Liver (tissue), 9 donors: ENCODE measurements around the gene DCDC2B. TPM values are rescaled to one million over a fixed set of nuclear protein-coding genes. Genes with fewer than 3 reads are reported as not detected.

ENCODE experiments used
- DNase-seq: peaks from one replicate; pipeline ENCODE4 v3.0.0-alpha.2; 2017; ENCODE audit warnings: low spot score
- H3K27ac ChIP-seq, 2 donors: one replicate each; pipeline ENCODE4 v1.7.0; 2013; ENCODE audit warnings: inconsistent platforms in 2 of 2, low read length in 2 of 2, control low read depth in 1 of 2, low read depth in 1 of 2, mild to moderate bottlenecking in 1 of 2
- H3K27me3 ChIP-seq, 4 donors: one replicate each; pipeline versions ENCODE4 v1.6.1 to v1.7.0; 2013; ENCODE audit warnings: low read length in 3 of 4, inconsistent platforms in 1 of 4, mild to moderate bottlenecking in 1 of 4, moderate library complexity in 1 of 4; ENCODE audit not compliant: control insufficient read depth in 4 of 4, insufficient read depth in 4 of 4
- H3K36me3 ChIP-seq, 4 donors: one replicate each; pipeline versions ENCODE4 v1.6.1 to v1.7.0; 2013; ENCODE audit warnings: low read length in 3 of 4, mild to moderate bottlenecking in 3 of 4, low read depth in 1 of 4, moderate library complexity in 1 of 4; ENCODE audit not compliant: control insufficient read depth in 4 of 4, insufficient read depth in 3 of 4
- H3K4me1 ChIP-seq, 4 donors: one replicate each; pipeline versions ENCODE4 v1.6.1 to v1.7.0; 2013; ENCODE audit warnings: low read length in 3 of 4, mild to moderate bottlenecking in 3 of 4, moderate library complexity in 1 of 4; ENCODE audit not compliant: control insufficient read depth in 4 of 4, insufficient read depth in 4 of 4
- H3K4me3 ChIP-seq, 3 donors: one replicate each; pipeline versions ENCODE4 v1.6.1 to v1.7.0; 2013; ENCODE audit warnings: low read length in 3 of 3, control low read depth in 1 of 3, low read depth in 1 of 3, mild to moderate bottlenecking in 1 of 3
- H3K9ac ChIP-seq, 2 donors: one replicate each; pipeline ENCODE4 v1.7.0; 2013; ENCODE audit warnings: low read length in 2 of 2, mild to moderate bottlenecking in 2 of 2, moderate library complexity in 2 of 2, control low read depth in 1 of 2, low read depth in 1 of 2
- H3K9me3 ChIP-seq, 4 donors: one replicate each; pipeline versions ENCODE4 v1.6.1 to v1.7.0; 2013; ENCODE audit warnings: low read length in 3 of 4; ENCODE audit not compliant: control insufficient read depth in 4 of 4
- ATF3 ChIP-seq: IDR thresholded peaks from 2 replicates; pipeline ENCODE4 v1.6.1; 2016; ENCODE audit warnings: antibody characterized with exemption
- EGR1 ChIP-seq, 2 donors: IDR thresholded peaks; 2 replicates each; pipeline ENCODE4 v1.6.1; 2016 to 2018; ENCODE audit warnings: antibody characterized with exemption in 2 of 2, low read depth in 2 of 2
- FOXA1 ChIP-seq: IDR thresholded peaks from 2 replicates; pipeline ENCODE4 v1.6.1; 2016; ENCODE audit warnings: antibody characterized with exemption
- FOXA2 ChIP-seq: IDR thresholded peaks from 2 replicates; pipeline ENCODE4 v1.6.1; 2016; ENCODE audit warnings: antibody characterized with exemption
- GABPA ChIP-seq, 2 donors: IDR thresholded peaks in 1 of 2; conservative IDR thresholded peaks in 1 of 2; 2 replicates each; pipeline ENCODE4 v1.6.1; 2016; ENCODE audit warnings: antibody characterized with exemption in 2 of 2, mild to moderate bottlenecking in 1 of 2, moderate library complexity in 1 of 2
- HNF4A ChIP-seq, 2 donors: conservative IDR thresholded peaks; 2 replicates each; pipeline ENCODE4 v1.6.1; 2016; ENCODE audit warnings: antibody characterized with exemption in 2 of 2, mild to moderate bottlenecking in 2 of 2
- HNF4G ChIP-seq: IDR thresholded peaks from 2 replicates; pipeline ENCODE4 v1.6.1; 2016; ENCODE audit warnings: antibody characterized with exemption
- JUND ChIP-seq, 2 donors: IDR thresholded peaks; 2 replicates each; pipeline ENCODE4 v1.6.1; 2016; ENCODE audit warnings: antibody characterized with exemption in 2 of 2
- MAX ChIP-seq: IDR thresholded peaks from 2 replicates; pipeline ENCODE4 v1.6.1; 2016; ENCODE audit warnings: antibody characterized with exemption
- NR2F2 ChIP-seq: IDR thresholded peaks from 2 replicates; pipeline ENCODE4 v1.6.1; 2016; ENCODE audit warnings: antibody characterized with exemption
- RAD21 ChIP-seq, 2 donors: IDR thresholded peaks; 2 replicates each; pipeline ENCODE4 v1.6.1; 2016; ENCODE audit warnings: antibody characterized with exemption in 2 of 2, mild to moderate bottlenecking in 2 of 2
- RXRA ChIP-seq, 2 donors: IDR thresholded peaks; 2 replicates each; pipeline ENCODE4 v1.6.1; 2017 to 2018; ENCODE audit warnings: antibody characterized with exemption in 2 of 2, mild to moderate bottlenecking in 1 of 2
- SP1 ChIP-seq: IDR thresholded peaks from 2 replicates; pipeline ENCODE4 v1.6.1; 2018; ENCODE audit warnings: antibody characterized with exemption, mild to moderate bottlenecking
- TAF1 ChIP-seq: conservative IDR thresholded peaks from 2 replicates; pipeline ENCODE4 v1.6.1; 2016; ENCODE audit warnings: antibody characterized with exemption, mild to moderate bottlenecking
- YY1 ChIP-seq: IDR thresholded peaks from 2 replicates; pipeline ENCODE4 v1.6.1; 2016; ENCODE audit warnings: antibody characterized with exemption, mild to moderate bottlenecking
- ZBTB33 ChIP-seq: IDR thresholded peaks from 2 replicates; pipeline ENCODE4 v1.6.1; 2016; ENCODE audit warnings: antibody characterized with exemption
- WGBS: extraction: QIAGEN DNeasy Blood & Tissue Kit; methylation state at CpG from one replicate; pipeline ENCODE4 v1.1.7; 2013; 5-methylcytosine and 5-hydroxymethylcytosine counted together
- polyA plus RNA-seq, 2 donors: library from polyadenylated mRNA; stranded (reverse) in 1 of 2; unstranded in 1 of 2; fragments of 200-250 nt in 1 of 2; fragments of >200 nt in 1 of 2; fragmentation: Nextera tagmentation in 1 of 2; extraction: Ambion mirVana in 1 of 2; gene quantifications; one replicate each; pipeline versions ENCODE4 v1.2.1 to v1.2.3, GENCODE V29; 2013 to 2015
- total RNA-seq, 2 donors: library from RNA; depleted of rRNA; stranded (reverse); fragments of >200 nt; gene quantifications; one replicate each; pipeline ENCODE4 v1.2.3, GENCODE V29; 2014
- TF ChIP-seq, protein P1 (sequence below): fragments of 150-350 bp; IDR thresholded peaks from 2 replicates; pipeline ENCODE4 v1.5.1; 2017; ENCODE audit warnings: improper control_type of control experiment, low read depth, low read length; ENCODE audit not compliant: missing input control
- TF ChIP-seq, protein P2 (sequence below): IDR thresholded peaks from 2 replicates; pipeline ENCODE4 v1.6.1; 2016; ENCODE audit warnings: antibody characterized with exemption, mild to moderate bottlenecking
- donor health status: healthy.
- donor health status: healthy.
- donor health status: healthy.
- donor health status: healthy.
- donor health status: healthy.

DCDC2B gene
- total and polyA plus RNA-seq, 4 donors, result 0.08 TPM; not detected in 3

- no peak for TF ChIP-seq FOXA1
- TF ChIP-seq RXRA (IDR thresholded peaks at IDR 0.05), result no peak
- no peak for TF ChIP-seq ATF3
- no peak for TF ChIP-seq GABPA (IDR thresholded peaks at IDR 0.05 in 1 of 2, conservative IDR thresholded peaks at IDR 0.05 in 1 of 2)
- no peak for TF ChIP-seq SP1
- TF ChIP-seq RAD21 (IDR thresholded peaks at IDR 0.05), result no peak
- TF ChIP-seq HNF4A (conservative IDR thresholded peaks at IDR 0.05), result no peak
- TF ChIP-seq MAX, result no peak
- no peak for TF ChIP-seq TAF1
- Histone ChIP-seq H3K9ac (no peak overlapping the region), H3K4me3 (no peak overlapping the region), H3K9me3 (no peaks in the 10 kb centered on the region), H3K4me1 (peaks cover 0 to 34% (median 20%) of the 10 kb centered on the region in 4 donors), H3K27me3 (no peaks in the 10 kb centered on the region), H3K27ac (no peak overlapping the region), H3K36me3 (peaks cover 18 to 53% (median 41%) of the 10 kb centered on the region in 4 donors)
- DNase-seq, result no peak
- 94% methylated on average over 1 of the region's 1 CpG for WGBS
Measured at GRCh38 chr1:32197074-32197473, 11.8 kb upstream of the DCDC2B start.

DNA sequence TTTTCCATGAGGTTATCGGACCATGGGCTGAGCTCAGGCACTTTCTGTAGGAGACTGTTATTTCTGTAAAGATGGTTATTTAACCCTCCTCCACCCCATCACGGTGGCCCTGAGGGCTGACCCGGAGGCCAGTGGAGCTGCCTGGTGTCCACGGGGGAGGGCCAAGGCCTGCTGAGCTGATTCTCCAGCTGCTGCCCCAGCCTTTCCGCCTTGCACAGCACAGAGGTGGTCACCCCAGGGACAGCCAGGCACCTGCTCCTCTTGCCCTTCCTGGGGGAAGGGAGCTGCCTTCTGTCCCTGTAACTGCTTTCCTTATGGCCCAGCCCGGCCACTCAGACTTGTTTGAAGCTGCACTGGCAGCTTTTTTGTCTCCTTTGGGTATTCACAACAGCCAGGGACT, 11.1 kb upstream of the DCDC2B start:
- Histone ChIP-seq H3K27ac (no peak overlapping the region), H3K4me1 (peaks cover 0 to 34% (median 20%) of the 10 kb centered on the region in 4 donors), H3K36me3 (peaks cover 13 to 46% (median 34%) of the 10 kb centered on the region in 4 donors), H3K4me3 (no peak overlapping the region), H3K27me3 (no peaks in the 10 kb centered on the region), H3K9me3 (no peaks in the 10 kb centered on the region), H3K9ac (no peak overlapping the region)
- TF ChIP-seq HNF4G (no peak), GABPA (IDR thresholded peaks at IDR 0.05 in 1 of 2, conservative IDR thresholded peaks at IDR 0.05 in 1 of 2) (no peak), ZBTB33 (no peak), EGR1 (IDR thresholded peaks at IDR 0.05; ENCODE audit: low read depth in 2 of 2) (no peak), RAD21 (IDR thresholded peaks at IDR 0.05) (no peak), NR2F2 (no peak), FOXA1 (no peak), ATF3 (no peak), FOXA2 (no peak), MAX (no peak), RXRA (IDR thresholded peaks at IDR 0.05) (no peak), JUND (IDR thresholded peaks at IDR 0.05) (no peak), HNF4A (conservative IDR thresholded peaks at IDR 0.05) (no peak), SP1 (no peak), TAF1 (no peak), YY1 (no peak)
- TF ChIP-seq, protein P1, sequence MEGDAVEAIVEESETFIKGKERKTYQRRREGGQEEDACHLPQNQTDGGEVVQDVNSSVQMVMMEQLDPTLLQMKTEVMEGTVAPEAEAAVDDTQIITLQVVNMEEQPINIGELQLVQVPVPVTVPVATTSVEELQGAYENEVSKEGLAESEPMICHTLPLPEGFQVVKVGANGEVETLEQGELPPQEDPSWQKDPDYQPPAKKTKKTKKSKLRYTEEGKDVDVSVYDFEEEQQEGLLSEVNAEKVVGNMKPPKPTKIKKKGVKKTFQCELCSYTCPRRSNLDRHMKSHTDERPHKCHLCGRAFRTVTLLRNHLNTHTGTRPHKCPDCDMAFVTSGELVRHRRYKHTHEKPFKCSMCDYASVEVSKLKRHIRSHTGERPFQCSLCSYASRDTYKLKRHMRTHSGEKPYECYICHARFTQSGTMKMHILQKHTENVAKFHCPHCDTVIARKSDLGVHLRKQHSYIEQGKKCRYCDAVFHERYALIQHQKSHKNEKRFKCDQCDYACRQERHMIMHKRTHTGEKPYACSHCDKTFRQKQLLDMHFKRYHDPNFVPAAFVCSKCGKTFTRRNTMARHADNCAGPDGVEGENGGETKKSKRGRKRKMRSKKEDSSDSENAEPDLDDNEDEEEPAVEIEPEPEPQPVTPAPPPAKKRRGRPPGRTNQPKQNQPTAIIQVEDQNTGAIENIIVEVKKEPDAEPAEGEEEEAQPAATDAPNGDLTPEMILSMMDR, result no peak
- TF ChIP-seq, protein P2, sequence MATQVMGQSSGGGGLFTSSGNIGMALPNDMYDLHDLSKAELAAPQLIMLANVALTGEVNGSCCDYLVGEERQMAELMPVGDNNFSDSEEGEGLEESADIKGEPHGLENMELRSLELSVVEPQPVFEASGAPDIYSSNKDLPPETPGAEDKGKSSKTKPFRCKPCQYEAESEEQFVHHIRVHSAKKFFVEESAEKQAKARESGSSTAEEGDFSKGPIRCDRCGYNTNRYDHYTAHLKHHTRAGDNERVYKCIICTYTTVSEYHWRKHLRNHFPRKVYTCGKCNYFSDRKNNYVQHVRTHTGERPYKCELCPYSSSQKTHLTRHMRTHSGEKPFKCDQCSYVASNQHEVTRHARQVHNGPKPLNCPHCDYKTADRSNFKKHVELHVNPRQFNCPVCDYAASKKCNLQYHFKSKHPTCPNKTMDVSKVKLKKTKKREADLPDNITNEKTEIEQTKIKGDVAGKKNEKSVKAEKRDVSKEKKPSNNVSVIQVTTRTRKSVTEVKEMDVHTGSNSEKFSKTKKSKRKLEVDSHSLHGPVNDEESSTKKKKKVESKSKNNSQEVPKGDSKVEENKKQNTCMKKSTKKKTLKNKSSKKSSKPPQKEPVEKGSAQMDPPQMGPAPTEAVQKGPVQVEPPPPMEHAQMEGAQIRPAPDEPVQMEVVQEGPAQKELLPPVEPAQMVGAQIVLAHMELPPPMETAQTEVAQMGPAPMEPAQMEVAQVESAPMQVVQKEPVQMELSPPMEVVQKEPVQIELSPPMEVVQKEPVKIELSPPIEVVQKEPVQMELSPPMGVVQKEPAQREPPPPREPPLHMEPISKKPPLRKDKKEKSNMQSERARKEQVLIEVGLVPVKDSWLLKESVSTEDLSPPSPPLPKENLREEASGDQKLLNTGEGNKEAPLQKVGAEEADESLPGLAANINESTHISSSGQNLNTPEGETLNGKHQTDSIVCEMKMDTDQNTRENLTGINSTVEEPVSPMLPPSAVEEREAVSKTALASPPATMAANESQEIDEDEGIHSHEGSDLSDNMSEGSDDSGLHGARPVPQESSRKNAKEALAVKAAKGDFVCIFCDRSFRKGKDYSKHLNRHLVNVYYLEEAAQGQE, result no peak
- DNase-seq, result no peak
- 81% methylated on average over 6 of the region's 6 CpGs for WGBS
